Gastrocnemius medialis (tissue), 4 donors: ENCODE results near the gene MEIS2. TPM values are rescaled to one million over a fixed set of nuclear protein-coding genes. Genes with fewer than 3 reads are reported as not detected.

Source experiments
- ATAC-seq, 2 donors: fragments of 150-250 bp; one replicate each; pipeline ENCODE4 v1.9.1; 2016
- DNase-seq, 2 donors: peaks; one replicate each; pipeline ENCODE4 v3.0.0-alpha.2; 2019
- H3K27ac ChIP-seq, 4 donors: fragments of 200-600 bp; sonication (generic); 1 replicate in 1 of 4; 2 replicates in 3 of 4; pipeline ENCODE4 v1.5.1; 2016 to 2018; ENCODE audit warnings: mild to moderate bottlenecking in 2 of 4, moderate library complexity in 1 of 4
- H3K27me3 ChIP-seq, 3 donors: fragments of 200-600 bp; sonication (generic) in 2 of 3; 1 replicate in 1 of 3; 2 replicates in 2 of 3; pipeline versions ENCODE4 v1.5.1 to v1.6.0; 2016 to 2019; ENCODE audit warnings: mild to moderate bottlenecking in 1 of 3, moderate library complexity in 1 of 3
- H3K36me3 ChIP-seq, 2 donors: fragments of 200-600 bp; sonication (generic) in 1 of 2; one replicate each; pipeline ENCODE4 v1.5.1; 2017 to 2018
- H3K4me1 ChIP-seq, 2 donors: fragments of 200-600 bp; sonication (generic) in 1 of 2; one replicate each; pipeline ENCODE4 v1.5.1; 2016 to 2017; ENCODE audit warnings: mild to moderate bottlenecking in 2 of 2
- H3K4me3 ChIP-seq, 4 donors: fragments of 200-600 bp; sonication (generic) in 3 of 4; 1 replicate in 1 of 4; 2 replicates in 3 of 4; pipeline ENCODE4 v1.5.1; 2016 to 2019; ENCODE audit warnings: mild to moderate bottlenecking in 2 of 4
- H3K9me3 ChIP-seq, 3 donors: fragments of 200-600 bp; sonication (generic) in 2 of 3; 1 replicate in 1 of 3; 2 replicates in 2 of 3; pipeline ENCODE4 v1.5.1; 2016 to 2019
- CTCF ChIP-seq, 5 experiments: fragments of 450-650 bp in 3 of 5; fragments of 200-600 bp in 2 of 5; sonication (generic) in 2 of 5; IDR thresholded peaks in 4 of 5; conservative IDR thresholded peaks in 1 of 5; 1 replicate in 4 of 5; 2 replicates in 1 of 5; pipeline ENCODE4 v1.5.1; 2016 to 2019; ENCODE audit warnings: antibody characterized with exemption in 5 of 5, mild to moderate bottlenecking in 3 of 5, moderate library complexity in 3 of 5
- POLR2A ChIP-seq, 2 donors: fragments of 450-650 bp; IDR thresholded peaks; one replicate each; pipeline ENCODE4 v1.6.1; 2017; ENCODE audit warnings: antibody characterized with exemption in 2 of 2, mild to moderate bottlenecking in 2 of 2, moderate library complexity in 2 of 2
- in situ Hi-C, 4 donors: fragments of 200-750 bp; cut with MboI; loops; one replicate each; pipeline versions ENCODE4 v1.15.0 to v1.8.0; 2017; ENCODE audit warnings: low sequenced_read_pairs in 4 of 4
- intact Hi-C: fragments of 100-400 bp; cut with DNase I; formaldehyde crosslinking; loops from one replicate; pipeline ENCODE4 v1.15.1; 2023; ENCODE audit warnings: low total_unique reads
- total RNA-seq, 4 donors: library from RNA; depleted of rRNA; stranded (reverse); fragments of >200 nt; gene quantifications; one replicate each; pipeline versions ENCODE4 v1.1.0 to v1.2.3, GENCODE V29; 2016

Gene MEIS2
- total RNA-seq, 4 donors from 2014 or later, result 0.31 to 1.8 (median 0.40) TPM; not detected in 1

DNA sequence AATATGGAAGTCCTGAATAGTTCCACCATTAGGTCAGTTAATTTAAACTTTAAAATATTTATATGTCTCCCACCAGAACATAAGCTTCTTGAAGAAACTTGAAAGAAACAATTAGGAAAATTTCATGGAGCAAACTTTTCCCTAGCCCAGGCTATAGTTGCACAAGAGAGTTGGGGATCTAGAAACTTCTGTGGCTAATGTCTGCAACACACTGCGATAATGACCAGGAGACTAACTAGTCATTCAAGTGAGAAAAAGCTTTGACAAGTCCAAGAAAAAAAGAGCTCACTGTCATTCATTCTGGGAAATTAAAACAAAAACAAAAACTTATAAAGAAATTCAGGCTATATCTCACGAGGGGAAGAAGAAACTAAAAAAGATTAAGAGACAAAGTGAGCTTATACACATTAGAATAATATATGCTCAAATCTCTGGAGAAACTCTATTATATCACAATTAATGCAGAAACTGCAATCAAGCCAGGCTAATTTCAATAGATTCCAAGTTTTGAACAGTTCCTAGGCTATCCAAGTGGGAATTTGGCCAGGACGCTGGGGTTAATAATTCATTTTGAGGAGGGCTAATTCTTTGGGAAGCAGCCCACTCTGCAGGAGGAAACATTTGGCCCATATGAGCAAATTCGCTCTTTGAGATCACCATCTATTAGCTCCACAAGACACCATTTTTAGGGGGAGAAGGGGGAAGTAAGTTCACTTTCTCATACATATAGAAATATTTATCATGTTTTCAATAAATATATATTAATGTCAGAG is 134.6 kb downstream of the MEIS2 start:
- no peaks in the 10 kb centered on the region for H3K4me1 ChIP-seq
- no peaks in the 10 kb centered on the region for H3K27me3 ChIP-seq
- in situ Hi-C loops, result no loop called here
- ATAC-seq (no peak), DNase-seq (no peak)
- no peak for TF ChIP-seq POLR2A (IDR thresholded peaks at IDR 0.05)
- no peak for TF ChIP-seq CTCF (IDR thresholded peaks at IDR 0.05 in 4 of 5, conservative IDR thresholded peaks at IDR 0.05 in 1 of 5)
- no peak overlapping the region for H3K27ac ChIP-seq
- intact Hi-C loops, result no loop called here
- no peak overlapping the region for H3K4me3 ChIP-seq
- H3K36me3 ChIP-seq, result no peaks in the 10 kb centered on the region
- no peaks in the 10 kb centered on the region for H3K9me3 ChIP-seq

- no peaks in the 10 kb centered on the region for H3K9me3 ChIP-seq
- no peaks in the 10 kb centered on the region for H3K36me3 ChIP-seq
- no peak overlapping the region for H3K27ac ChIP-seq
- no peak overlapping the region for H3K4me3 ChIP-seq
- ATAC-seq (no peak), DNase-seq (no peak)
- in situ Hi-C loops, result no loop called here
- no peaks in the 10 kb centered on the region for H3K27me3 ChIP-seq
- H3K4me1 ChIP-seq, result no peaks in the 10 kb centered on the region
- intact Hi-C loops, result no loop called here
- TF ChIP-seq CTCF (IDR thresholded peaks at IDR 0.05 in 4 of 5, conservative IDR thresholded peaks at IDR 0.05 in 1 of 5), result no peak
- no peak for TF ChIP-seq POLR2A (IDR thresholded peaks at IDR 0.05)
Observed at GRCh38 chr15:36964626-36965025, 135.7 kb downstream of the MEIS2 start.

- Histone ChIP-seq H3K27me3 (no peaks in the 10 kb centered on the region), H3K4me1 (no peaks in the 10 kb centered on the region), H3K9me3 (no peaks in the 10 kb centered on the region), H3K27ac (no peak overlapping the region), H3K36me3 (no peaks in the 10 kb centered on the region), H3K4me3 (no peak overlapping the region)
- ATAC-seq (no peak), DNase-seq (no peak)
- in situ Hi-C loops (no loop called here), intact Hi-C loops (no loop called here)
- TF ChIP-seq POLR2A (IDR thresholded peaks at IDR 0.05) (no peak), CTCF (IDR thresholded peaks at IDR 0.05 in 4 of 5, conservative IDR thresholded peaks at IDR 0.05 in 1 of 5) (no peak)
Observed at GRCh38 chr15:36961956-36962355, 138.4 kb downstream of the MEIS2 start.

- no peak for ATAC-seq
- H3K4me1 ChIP-seq, result no peaks in the 10 kb centered on the region
Observed at GRCh38 chr15:36960947-36961227, 139.5 kb downstream of the MEIS2 start.

More at GRCh38 chr15:36960947-36961227, 139.5 kb downstream of the MEIS2 start:
- TF ChIP-seq CTCF (IDR thresholded peaks at IDR 0.05 in 4 of 5, conservative IDR thresholded peaks at IDR 0.05 in 1 of 5) (no peak), POLR2A (IDR thresholded peaks at IDR 0.05) (no peak)
- Histone ChIP-seq H3K4me3 (no peak overlapping the region), H3K27ac (no peak overlapping the region), H3K27me3 (no peaks in the 10 kb centered on the region), H3K36me3 (no peaks in the 10 kb centered on the region), H3K9me3 (no peaks in the 10 kb centered on the region)
- intact Hi-C loops, result no loop called here
- in situ Hi-C loops, result no loop called here
- no peak for DNase-seq
